CD8-positive, alpha-beta memory T cell (primary cell): ENCODE data around the gene FAM89B. TPM values are rescaled to one million over a fixed set of nuclear protein-coding genes. Genes with fewer than 3 reads are reported as not detected.

Experiments
- CTCF ChIA-PET: fragments of 350-600 bp; sonication (Branson Sonifier 250); formaldehyde crosslinking; loops from one replicate; lab custom pipeline; 2021; ENCODE audit warnings: antibody characterized with exemption; lab: Charles Lee
- POLR2A ChIA-PET: fragments of 350-600 bp; sonication (Branson Sonifier 250); formaldehyde crosslinking; loops from one replicate; lab custom pipeline; 2021; ENCODE audit warnings: antibody characterized with exemption; lab: Charles Lee
- DNase-seq, 5 donors: peaks; one replicate each; pipeline versions ENCODE4 v3.0.0 to v3.0.0-alpha.2; 2020 to 2022; ENCODE audit warnings: mixed read lengths in 1 of 5
- H3K27ac ChIP-seq: one replicate; pipeline ENCODE4 v1.7.0; 2013; ENCODE audit warnings: low read depth, mild to moderate bottlenecking, low read length, moderate library complexity
- H3K27me3 ChIP-seq: 2 replicates; pipeline ENCODE4 v1.7.0; 2013; ENCODE audit warnings: low read length, mild to moderate bottlenecking; ENCODE audit not compliant: insufficient read depth, poor library complexity, severe bottlenecking
- H3K36me3 ChIP-seq: 2 replicates; pipeline ENCODE4 v1.7.0; 2013; ENCODE audit warnings: mild to moderate bottlenecking, low read length, moderate library complexity; ENCODE audit not compliant: insufficient read depth
- H3K4me1 ChIP-seq: 2 replicates; pipeline ENCODE4 v1.7.0; 2013; ENCODE audit warnings: mild to moderate bottlenecking, low read length, moderate library complexity; ENCODE audit not compliant: insufficient read depth
- H3K4me3 ChIP-seq: 2 replicates; pipeline ENCODE4 v1.7.0; 2013; ENCODE audit warnings: mild to moderate bottlenecking, low read length
- H3K9me3 ChIP-seq: 2 replicates; pipeline ENCODE4 v1.7.0; 2013; ENCODE audit warnings: mild to moderate bottlenecking, low read length
- H3K27ac Mint-ChIP-seq, 8 donors: one replicate each; pipeline ENCODE4 v1.8.0; 2020 to 2021; ENCODE audit warnings: mixed read lengths in 8 of 8, mild to moderate bottlenecking in 6 of 8, inconsistent platforms in 3 of 8, moderate library complexity in 3 of 8
- H3K27me3 Mint-ChIP-seq, 2 donors: one replicate each; pipeline ENCODE4 v1.8.0; 2020 to 2021; ENCODE audit warnings: mixed read lengths in 2 of 2, mild to moderate bottlenecking in 1 of 2, moderate library complexity in 1 of 2
- H3K36me3 Mint-ChIP-seq, 3 donors: one replicate each; pipeline ENCODE4 v1.8.0; 2020 to 2021; ENCODE audit warnings: mixed read lengths in 3 of 3, inconsistent platforms in 1 of 3, mild to moderate bottlenecking in 1 of 3
- H3K4me1 Mint-ChIP-seq, 3 donors: one replicate each; pipeline ENCODE4 v1.8.0; 2020 to 2021; ENCODE audit warnings: mixed read lengths in 3 of 3, inconsistent platforms in 1 of 3, mild to moderate bottlenecking in 1 of 3
- H3K4me3 Mint-ChIP-seq, 7 donors: one replicate each; pipeline ENCODE4 v1.8.0; 2020 to 2021; ENCODE audit warnings: mixed read lengths in 7 of 7, mild to moderate bottlenecking in 6 of 7, moderate library complexity in 4 of 7, inconsistent platforms in 2 of 7
- H3K9me3 Mint-ChIP-seq, 5 donors: one replicate each; pipeline ENCODE4 v1.8.0; 2020 to 2022; ENCODE audit warnings: mixed read lengths in 5 of 5, mild to moderate bottlenecking in 3 of 5, moderate library complexity in 2 of 5, inconsistent platforms in 1 of 5
- polyA plus RNA-seq: library from polyadenylated mRNA; unstranded; fragments of 300-500 nt; fragmentation: Illumina TruSeq; gene quantifications from one replicate; pipeline ENCODE4 v1.2.3, GENCODE V29; 2021
- total RNA-seq, 2 experiments: library from RNA; stranded (reverse); gene quantifications; one replicate each; pipeline ENCODE4 v1.2.3, GENCODE V29; 2021

FAM89B gene
- total and polyA plus RNA-seq, 3 experiments from 2014 or later, result 30.8 to 138 (median 34.1) TPM

DNA sequence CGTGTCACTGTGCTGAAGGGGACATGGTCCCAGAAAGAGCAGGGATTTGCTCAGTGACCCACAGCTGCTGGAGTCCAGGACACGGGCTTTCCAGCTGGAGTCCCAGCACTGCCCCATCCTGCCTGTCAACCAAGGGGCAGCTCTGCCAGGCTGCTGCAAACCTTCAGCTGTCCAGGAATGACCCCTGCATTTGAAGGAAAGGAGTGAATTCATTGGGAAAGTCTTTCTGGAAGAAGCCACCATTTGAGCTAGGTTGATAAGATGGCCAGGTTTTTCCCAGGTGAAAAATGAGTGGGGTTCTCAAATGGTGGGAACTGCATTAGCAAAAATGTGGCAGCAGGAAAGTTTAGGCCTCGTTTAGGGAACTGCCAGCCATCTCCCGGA, 13.9 kb downstream of the FAM89B start:
- Histone ChIP-seq H3K4me1 (peaks cover 17% of the 10 kb centered on the region), H3K36me3 (peaks cover 16% of the 10 kb centered on the region), H3K27me3 (no peaks in the 10 kb centered on the region), H3K27ac (no peak overlapping the region), H3K4me3 (no peak overlapping the region), H3K9me3 (no peaks in the 10 kb centered on the region)
- ChIA-PET CTCF (interaction anchor here (1.2 to 11.9 kb wide), 6 partner anchors 8 to 74 kb away, joined by 4 to 258 read pairs (median 34); partner anchors contain the start of genes EHBP1L1, FAM89B and ZNRD2), POLR2A (interaction anchor here (0.8 to 4.7 kb wide), 2 partner anchors 10 to 61 kb away, joined by 3 to 32 read pairs; partner anchors contain the start of genes EHBP1L1 and SCYL1)
- Mint-ChIP-seq H3K4me1 (peaks cover 18 to 32% (median 23%) of the 10 kb centered on the region in 3 donors), H3K27me3 (no peaks in the 10 kb centered on the region), H3K27ac (peak overlapping the region in 7 of 8 donors; percentile 11 to 83 (median 70)), H3K9me3 (no peaks in the 10 kb centered on the region), H3K4me3 (no peak overlapping the region), H3K36me3 (peaks cover 4 to 63% (median 5%) of the 10 kb centered on the region in 3 donors)
- no peak for DNase-seq

DNA sequence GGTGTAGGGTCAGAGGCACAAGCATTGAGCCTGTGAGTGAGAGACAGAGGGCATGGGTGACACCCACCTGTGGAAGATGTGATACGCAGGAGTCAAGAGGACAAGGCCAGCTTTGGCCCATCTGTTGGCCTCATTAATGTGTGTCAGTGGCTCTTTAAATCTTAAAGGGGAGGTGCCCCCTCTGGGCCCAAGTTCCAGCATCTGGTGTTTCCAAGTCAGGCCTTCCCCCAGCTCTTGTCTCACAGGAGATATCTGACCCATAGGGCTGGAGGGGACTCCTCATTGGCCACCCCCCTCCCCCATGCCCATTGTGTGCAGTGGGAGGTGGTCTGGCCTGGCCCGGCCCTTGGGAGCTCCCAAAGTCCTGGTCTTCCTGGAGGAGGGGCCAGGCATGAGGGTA, 14.3 kb downstream of the FAM89B start:
- H3K9me3 ChIP-seq, result no peaks in the 10 kb centered on the region
- H3K27me3 Mint-ChIP-seq, result no peaks in the 10 kb centered on the region
- no peaks in the 10 kb centered on the region for H3K27me3 ChIP-seq
- peaks cover 18 to 31% (median 23%) of the 10 kb centered on the region in 3 donors for H3K4me1 Mint-ChIP-seq
- no peak overlapping the region for H3K27ac ChIP-seq
- DNase-seq, result no peak
- H3K36me3 Mint-ChIP-seq, result peaks cover 4 to 63% (median 5%) of the 10 kb centered on the region in 3 donors
- ChIA-PET POLR2A (interaction anchor here (0.8 to 4.7 kb wide), 2 partner anchors 10 to 61 kb away, joined by 3 to 32 read pairs; partner anchors contain the start of genes EHBP1L1 and SCYL1), CTCF (interaction anchor here (1.2 to 11.9 kb wide), 7 partner anchors 7 to 74 kb away, joined by 4 to 258 read pairs (median 24); partner anchors contain the start of genes EHBP1L1, FAM89B and ZNRD2)
- peaks cover 17% of the 10 kb centered on the region for H3K4me1 ChIP-seq
- H3K4me3 Mint-ChIP-seq, result no peak overlapping the region
- no peaks in the 10 kb centered on the region for H3K9me3 Mint-ChIP-seq
- no peak overlapping the region for H3K4me3 ChIP-seq
- peak overlapping the region in 6 of 8 donors; percentile 11 to 83 (median 74) for H3K27ac Mint-ChIP-seq
- H3K36me3 ChIP-seq, result peaks cover 14% of the 10 kb centered on the region

DNA sequence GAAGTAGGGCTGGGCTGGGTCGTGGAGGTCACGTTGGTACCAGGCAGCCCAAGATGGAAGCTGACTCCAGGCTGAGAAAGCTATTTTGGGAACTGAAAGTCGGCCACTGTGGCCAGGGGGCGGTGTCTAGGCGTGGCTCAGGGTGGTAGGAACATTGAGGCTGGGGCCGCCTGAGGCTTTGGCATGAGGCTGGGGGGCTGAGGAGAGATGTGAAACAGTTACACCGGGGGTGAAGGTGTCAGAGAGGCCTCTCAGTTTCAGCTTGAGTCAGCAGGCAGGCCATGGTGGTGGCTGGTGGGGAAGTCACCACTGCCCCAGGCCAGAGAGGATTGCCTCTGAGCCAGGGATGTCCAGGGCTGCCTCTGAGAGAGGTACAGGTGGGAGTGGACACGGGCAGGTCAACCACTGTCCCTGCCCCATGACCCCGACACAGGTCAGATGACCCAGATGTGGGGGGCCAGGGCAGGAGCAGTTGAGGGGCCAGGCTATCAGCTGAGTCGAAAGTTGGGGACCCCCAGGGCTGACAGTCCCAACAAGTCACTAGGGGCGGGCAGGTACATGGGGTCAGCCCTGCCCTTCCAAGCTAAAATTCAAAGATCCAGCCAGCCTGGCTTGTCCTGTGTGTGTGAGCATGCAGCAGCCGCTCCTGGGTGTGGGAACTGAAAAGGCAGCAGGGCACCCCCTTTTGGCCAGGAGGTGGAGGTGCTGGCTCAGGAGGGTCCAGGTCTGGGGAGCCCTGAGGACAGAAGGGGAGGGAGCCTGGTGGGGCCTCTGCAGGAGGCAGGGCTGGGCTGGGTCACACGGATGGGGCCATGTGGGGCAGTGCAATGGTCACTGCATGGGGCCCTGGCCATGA, 16.1 kb downstream of the FAM89B start:
- H3K4me3 ChIP-seq, result no peak overlapping the region
- POLR2A ChIA-PET, result interaction anchor here (0.6 to 4.7 kb wide), 7 partner anchors 12 to 111 kb away, joined by 3 to 32 read pairs (median 4); partner anchors contain the start of gene EHBP1L1

DNA sequence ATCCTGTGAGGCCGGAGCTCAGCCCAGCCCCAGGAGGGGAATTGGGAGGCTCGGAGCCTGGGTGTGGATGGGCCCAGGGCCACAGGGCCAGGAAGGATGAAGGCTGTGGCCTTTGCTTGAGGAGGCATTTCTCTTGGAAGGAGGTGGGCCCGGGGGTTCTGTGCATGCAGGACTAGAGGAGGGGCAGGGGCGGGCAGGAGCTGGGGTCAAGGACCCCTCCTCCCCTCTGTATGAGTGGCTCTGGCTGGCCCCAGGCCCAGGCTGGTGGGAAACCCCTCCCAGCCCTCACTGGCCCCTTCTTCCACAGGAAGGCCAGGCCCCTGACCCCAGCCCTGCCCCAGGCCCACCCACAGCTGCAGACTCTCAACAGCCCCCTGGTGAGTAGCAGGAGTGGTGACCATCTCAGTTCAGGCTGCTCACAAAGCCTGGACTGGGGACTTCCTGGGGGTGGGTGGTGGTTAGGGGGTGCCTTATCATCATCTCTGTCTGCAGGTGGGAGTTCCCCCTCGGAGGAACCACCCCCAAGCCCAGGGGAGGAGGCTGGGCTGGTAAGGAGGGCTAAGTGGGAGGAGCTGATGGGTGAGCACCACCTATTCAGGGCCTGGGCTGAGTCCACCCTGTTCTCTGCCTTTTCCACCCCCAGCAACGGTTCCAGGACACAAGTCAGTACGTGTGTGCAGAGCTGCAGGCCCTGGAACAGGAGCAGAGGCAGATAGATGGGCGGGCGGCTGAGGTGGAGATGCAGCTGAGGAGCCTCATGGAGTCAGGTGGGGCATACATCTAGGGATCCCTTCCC, 17.3 kb downstream of the FAM89B start:
- ChIA-PET CTCF (interaction anchor here (1.5 to 11.9 kb wide), 7 partner anchors 8 to 173 kb away, joined by 4 to 258 read pairs (median 24); partner anchors contain the start of genes EHBP1L1, FAM89B and ZNRD2), POLR2A (interaction anchor here (0.9 kb wide), 1 partner anchor 49 kb away, joined by 3 read pairs; no protein-coding TSS in a partner anchor)
- peak in 1 of 5 donors; percentile 27 for DNase-seq
- Mint-ChIP-seq H3K27me3 (no peaks in the 10 kb centered on the region), H3K9me3 (no peaks in the 10 kb centered on the region), H3K27ac (peak overlapping the region in 3 of 8 donors; percentile 23 to 95 (median 88)), H3K4me3 (no peak overlapping the region), H3K4me1 (peaks cover 16 to 32% (median 23%) of the 10 kb centered on the region in 3 donors), H3K36me3 (peaks cover 0 to 49% (median 1%) of the 10 kb centered on the region in 3 donors)
- H3K27ac ChIP-seq, result no peak overlapping the region
- H3K4me1 ChIP-seq, result peaks cover 17% of the 10 kb centered on the region
- H3K36me3 ChIP-seq, result peaks cover 11% of the 10 kb centered on the region
- no peak overlapping the region for H3K4me3 ChIP-seq
- no peaks in the 10 kb centered on the region for H3K9me3 ChIP-seq
- H3K27me3 ChIP-seq, result no peaks in the 10 kb centered on the region

More for the DNA sequence above, 16.1 kb downstream of the FAM89B start:
- Mint-ChIP-seq H3K4me1 (peaks cover 18 to 29% (median 23%) of the 10 kb centered on the region in 3 donors), H3K27ac (peak overlapping the region; percentile 81 to 97 (median 88)), H3K27me3 (no peaks in the 10 kb centered on the region), H3K36me3 (peaks cover 0 to 56% (median 1%) of the 10 kb centered on the region in 3 donors), H3K9me3 (no peaks in the 10 kb centered on the region), H3K4me3 (peak overlapping the region in 4 of 7 donors; percentile 19 to 57 (median 40))
- DNase-seq, result peak; percentile 63 to 88 (median 75)
- H3K36me3 ChIP-seq, result peaks cover 11% of the 10 kb centered on the region
- no peaks in the 10 kb centered on the region for H3K9me3 ChIP-seq
- no peaks in the 10 kb centered on the region for H3K27me3 ChIP-seq
- peaks cover 17% of the 10 kb centered on the region for H3K4me1 ChIP-seq
- CTCF ChIA-PET, result interaction anchor here (0.7 to 11.9 kb wide), 17 partner anchors 9 to 434 kb away, joined by 3 to 258 read pairs (median 4); partner anchors contain the start of genes EHBP1L1, FAM89B, SCYL1 and SIPA1
- no peak overlapping the region for H3K27ac ChIP-seq

DNA sequence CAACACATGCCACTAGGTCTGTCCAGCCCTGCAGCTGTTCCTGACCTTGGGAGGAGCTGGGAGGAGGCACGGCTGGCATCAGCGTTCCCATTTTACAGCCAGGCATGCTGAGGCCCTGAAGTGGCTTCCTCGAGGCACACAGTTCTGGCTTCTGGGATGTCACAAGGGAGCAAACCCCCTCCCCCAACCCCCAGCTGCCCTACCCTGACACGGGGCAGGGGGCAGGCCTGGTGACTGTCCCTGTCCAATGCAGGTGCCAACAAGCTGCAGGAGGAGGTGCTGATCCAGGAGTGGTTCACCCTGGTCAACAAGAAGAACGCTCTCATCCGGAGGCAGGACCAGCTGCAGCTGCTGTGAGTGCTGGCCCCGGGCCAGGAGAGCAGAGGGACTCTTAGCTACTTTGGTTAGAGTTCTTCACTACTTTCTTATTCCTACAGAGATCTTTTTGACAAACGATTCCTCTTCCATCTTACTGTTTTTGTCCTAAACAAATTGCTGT, 18.0 kb downstream of the FAM89B start:
- H3K27me3 Mint-ChIP-seq, result no peaks in the 10 kb centered on the region
- no peak overlapping the region for H3K4me3 ChIP-seq
- H3K9me3 ChIP-seq, result no peaks in the 10 kb centered on the region
- peak overlapping the region in 2 of 8 donors; percentile 66 for H3K27ac Mint-ChIP-seq
- H3K36me3 ChIP-seq, result peaks cover 11% of the 10 kb centered on the region
- CTCF ChIA-PET, result interaction anchor here (3.5 to 11.9 kb wide), 5 partner anchors 12 to 49 kb away, joined by 17 to 258 read pairs (median 45); partner anchors contain the start of genes EHBP1L1, FAM89B and ZNRD2
- H3K27me3 ChIP-seq, result no peaks in the 10 kb centered on the region
- H3K4me1 ChIP-seq, result peaks cover 23% of the 10 kb centered on the region
- H3K27ac ChIP-seq, result no peak overlapping the region
- H3K4me3 Mint-ChIP-seq, result no peak overlapping the region
- peaks cover 20 to 37% (median 28%) of the 10 kb centered on the region in 3 donors for H3K4me1 Mint-ChIP-seq
- DNase-seq, result no peak
- H3K9me3 Mint-ChIP-seq, result no peaks in the 10 kb centered on the region
- peaks cover 0 to 49% (median 1%) of the 10 kb centered on the region in 3 donors for H3K36me3 Mint-ChIP-seq
- POLR2A ChIA-PET, result interaction anchor here (0.9 kb wide), 1 partner anchor 49 kb away, joined by 3 read pairs; no protein-coding TSS in a partner anchor

DNA sequence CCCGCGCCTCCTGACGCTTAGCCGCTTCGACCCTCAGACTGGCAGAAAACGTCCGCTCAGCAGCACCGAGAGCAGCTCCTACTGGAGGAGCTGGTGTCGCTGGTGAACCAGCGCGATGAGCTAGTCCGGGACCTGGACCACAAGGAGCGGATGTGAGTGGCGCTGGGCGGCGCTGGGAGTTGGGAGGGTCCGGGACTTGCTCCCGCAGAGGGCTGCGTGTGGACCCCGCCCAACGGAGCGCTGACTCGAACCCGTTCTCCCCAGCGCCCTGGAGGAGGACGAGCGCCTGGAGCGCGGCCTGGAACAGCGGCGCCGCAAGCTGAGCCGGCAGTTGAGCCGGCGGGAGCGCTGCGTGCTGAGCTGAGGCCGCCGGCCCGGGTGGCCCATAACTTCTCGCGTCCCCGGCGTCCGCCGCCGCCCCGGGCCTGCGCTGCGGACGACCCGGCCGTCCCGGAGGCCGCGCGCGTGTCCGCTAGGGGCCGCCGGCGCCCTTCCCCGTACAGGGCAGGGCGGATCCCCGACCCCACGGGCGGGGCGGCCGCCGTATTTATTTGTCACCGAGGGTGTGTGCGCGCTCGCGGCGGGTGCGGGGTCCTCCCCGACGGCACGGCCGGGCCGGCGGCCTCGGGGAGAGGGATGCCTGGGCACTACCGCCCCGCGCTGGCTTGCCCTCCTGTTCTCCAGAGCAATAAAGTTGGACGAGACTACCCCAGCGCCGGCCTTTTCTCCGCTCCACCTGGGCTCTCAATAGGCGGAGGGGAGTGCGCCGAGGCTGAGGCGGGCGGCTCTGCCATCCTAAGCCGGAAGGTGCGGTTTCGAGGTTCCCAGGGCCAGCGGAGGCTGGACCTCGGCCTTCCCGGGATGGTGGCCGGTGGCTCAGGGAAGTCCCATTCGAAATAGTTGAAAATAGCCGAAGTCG, 19.9 kb downstream of the FAM89B start:
- Histone ChIP-seq H3K4me3 (no peak overlapping the region), H3K4me1 (peaks cover 31% of the 10 kb centered on the region), H3K27ac (no peak overlapping the region), H3K27me3 (no peaks in the 10 kb centered on the region), H3K9me3 (no peaks in the 10 kb centered on the region), H3K36me3 (peaks cover 11% of the 10 kb centered on the region)
- Mint-ChIP-seq H3K4me3 (no peak overlapping the region), H3K27ac (no peak overlapping the region), H3K27me3 (no peaks in the 10 kb centered on the region), H3K4me1 (peaks cover 23 to 34% (median 26%) of the 10 kb centered on the region in 3 donors), H3K9me3 (no peaks in the 10 kb centered on the region), H3K36me3 (peaks cover 0 to 36% (median 1%) of the 10 kb centered on the region in 3 donors)
- no peak for DNase-seq
- POLR2A ChIA-PET, result interaction anchor here (1.2 to 1.7 kb wide), 2 partner anchors 16 to 26 kb away, joined by 4 to 6 read pairs; partner anchors contain the start of gene EHBP1L1
- CTCF ChIA-PET, result interaction anchor here (1.0 to 11.9 kb wide), 10 partner anchors 9 to 225 kb away, joined by 3 to 258 read pairs (median 9); partner anchors contain the start of genes EHBP1L1, FAM89B, SCYL1 and ZNRD2
